Erythroblast (primary cell): ENCODE results near the gene COQ8A.

ENCODE experiments used
- GATA1 ChIP-seq: IDR thresholded peaks from 2 replicates; pipeline ENCODE4 v1.6.1; 2011; ENCODE audit warnings: low read depth, mild to moderate bottlenecking, control low read depth, low read length, moderate library complexity
- POLR2A ChIP-seq: IDR thresholded peaks from 2 replicates; pipeline ENCODE4 v1.6.1; 2011; ENCODE audit warnings: mild to moderate bottlenecking, low read length

DNA sequence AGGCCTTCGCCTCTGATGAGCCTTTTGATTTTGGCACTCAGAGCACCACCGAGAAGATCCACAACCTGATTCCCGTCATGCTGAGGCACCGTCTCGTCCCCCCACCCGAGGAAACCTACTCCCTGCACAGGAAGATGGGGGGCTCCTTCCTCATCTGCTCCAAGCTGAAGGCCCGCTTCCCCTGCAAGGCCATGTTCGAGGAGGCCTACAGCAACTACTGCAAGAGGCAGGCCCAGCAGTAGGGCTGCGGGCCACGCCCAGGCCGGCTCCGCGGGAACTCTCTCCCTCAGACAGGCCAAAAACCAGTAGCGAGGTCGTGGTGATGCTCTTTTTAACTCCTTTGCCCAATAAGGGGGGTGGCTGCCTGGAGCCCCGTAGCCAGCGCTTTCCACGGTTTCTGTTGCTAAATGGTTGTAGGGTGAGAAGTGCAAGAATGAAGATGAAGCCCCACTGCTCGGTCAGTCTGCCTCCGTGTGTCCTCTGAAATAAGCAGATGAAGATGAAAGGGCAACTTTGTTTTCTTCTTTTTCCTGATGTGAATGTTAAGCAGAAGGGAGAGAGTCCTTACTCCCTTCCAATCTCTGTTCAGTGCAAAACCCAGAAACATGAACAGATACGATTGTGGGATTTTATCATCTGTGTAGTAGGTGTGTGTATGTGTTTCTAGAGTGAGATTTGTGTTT lies 46.5 kb downstream of the COQ8A start:
- TF ChIP-seq POLR2A (no peak), GATA1 (no peak)
